GM12878 (cell line): Measurements from ENCODE around the gene PRM1. TPM values are rescaled to one million over a fixed set of nuclear protein-coding genes. Genes with fewer than 3 reads are reported as not detected.
A peak's percentile ranks its signal among the peaks of the same experiment; 100 is the strongest.

Experiments
- HDAC2 ChIP-seq: fragments of 200-600 bp; sonication (generic); IDR thresholded peaks from 2 replicates; pipeline ENCODE4 v1.6.1; 2017
- IKZF2 ChIP-seq, 2 experiments: fragments of 450-650 bp; IDR thresholded peaks; 2 replicates each; pipeline ENCODE4 v1.6.1; 2017; ENCODE audit warnings: mild to moderate bottlenecking in 2 of 2, moderate library complexity in 2 of 2
- NR2C1 ChIP-seq: fragments of 450-650 bp; IDR thresholded peaks from 2 replicates; pipeline ENCODE4 v1.6.1; 2017; ENCODE audit warnings: antibody characterized with exemption, mild to moderate bottlenecking, moderate library complexity
- RCOR1 ChIP-seq: conservative IDR thresholded peaks from 2 replicates; pipeline ENCODE4 v1.6.1; 2012; ENCODE audit warnings: low read depth, low read length, improper control_type of control experiment
- RELA ChIP-seq: fragments of 450-650 bp; IDR thresholded peaks from 2 replicates; pipeline ENCODE4 v1.8.0; 2014; ENCODE audit warnings: borderline replicate concordance; ENCODE audit not compliant: partially characterized antibody
- polyA plus RNA-seq, 11 experiments: library from polyadenylated mRNA; depleted of rRNA in 4 of 11; unstranded in 6 of 11; stranded (reverse) in 5 of 11; fragments of >200 nt; fragmentation: Nextera tagmentation in 4 of 11; fragmentation: Illumina TruSeq in 1 of 11; extraction: Ambion mirVana in 4 of 11; extraction: Trizol in 1 of 11; gene quantifications; 1 replicate in 1 of 11; 2 replicates in 10 of 11; pipeline versions ENCODE4 v1.2.1 to v1.2.3, GENCODE V29; 2011 to 2016; ENCODE audit warnings: inconsistent platforms in 2 of 11, missing spikeins in 2 of 11, low read depth in 1 of 11
- total RNA-seq, 4 experiments: library from RNA; depleted of rRNA in 3 of 4; stranded (reverse); fragments of >200 nt in 3 of 4; fragmentation: Illumina TruSeq in 1 of 4; extraction: Trizol in 1 of 4; gene quantifications; 2 replicates each; pipeline versions ENCODE4 v1.2.1 to v1.2.3, GENCODE V29; 2013 to 2021
- TF ChIP-seq, protein P1 (sequence below): fragments of 450-650 bp; conservative IDR thresholded peaks from 2 replicates; pipeline ENCODE4 v1.6.1; 2017; ENCODE audit warnings: mild to moderate bottlenecking, moderate library complexity
- TF ChIP-seq, protein P2 (sequence below): IDR thresholded peaks from 2 replicates; pipeline ENCODE4 v1.6.1; 2011; ENCODE audit warnings: mild to moderate bottlenecking, low read depth, low read length, moderate library complexity; ENCODE audit not compliant: insufficient replicate concordance
- TF ChIP-seq, protein P3 (sequence below): fragments of 450-650 bp; IDR thresholded peaks from 2 replicates; pipeline ENCODE4 v1.6.1; 2017; ENCODE audit warnings: mild to moderate bottlenecking, moderate library complexity
- TF ChIP-seq, protein P4 (sequence below): IDR thresholded peaks from 2 replicates; pipeline ENCODE4 v1.6.1; 2012; ENCODE audit warnings: low read depth, low read length, improper control_type of control experiment
- TF ChIP-seq, protein P5 (sequence below): IDR thresholded peaks from 2 replicates; pipeline ENCODE4 v1.6.1; 2011; ENCODE audit warnings: borderline replicate concordance, low read depth, mild to moderate bottlenecking, moderate library complexity, low read length; ENCODE audit not compliant: insufficient read depth, poor library complexity, severe bottlenecking
- TF ChIP-seq, protein P6 (sequence below): fragments of 450-650 bp; IDR thresholded peaks from 2 replicates; pipeline ENCODE4 v1.6.1; 2017; ENCODE audit warnings: low read depth, mild to moderate bottlenecking, moderate library complexity
- TF ChIP-seq, protein P7 (sequence below): fragments of 450-650 bp; IDR thresholded peaks from 2 replicates; pipeline ENCODE4 v1.6.1; 2016; ENCODE audit warnings: mild to moderate bottlenecking

PRM1 gene
- total and polyA plus RNA-seq, 10 of the 15 experiments (the other 5 are each of a cell fraction or from before 2014, with no cell fraction given): 0.20 TPM; not detected in 9

DNA sequence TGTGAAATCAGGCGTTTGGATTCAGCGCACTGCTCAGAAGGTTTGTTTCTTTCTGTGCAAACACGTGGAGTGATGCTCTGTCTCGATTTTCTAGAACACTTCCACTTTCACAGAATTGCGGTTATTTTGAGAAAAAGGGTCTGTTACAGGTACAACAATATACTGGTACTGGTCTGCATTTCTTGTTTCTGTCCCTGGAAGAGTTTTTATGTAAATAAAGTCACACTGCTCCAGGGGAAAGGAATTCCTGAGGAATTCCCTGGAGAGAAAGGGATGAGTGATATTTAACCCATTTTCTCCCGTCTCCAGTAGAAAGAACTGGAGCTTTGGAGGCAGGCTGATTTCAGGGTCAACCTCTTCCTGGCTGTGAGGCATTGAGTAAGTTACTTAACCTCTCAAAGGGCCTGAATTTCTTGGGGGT, 48.0 kb upstream of the PRM1 start (continued):
- TF ChIP-seq, protein P1, sequence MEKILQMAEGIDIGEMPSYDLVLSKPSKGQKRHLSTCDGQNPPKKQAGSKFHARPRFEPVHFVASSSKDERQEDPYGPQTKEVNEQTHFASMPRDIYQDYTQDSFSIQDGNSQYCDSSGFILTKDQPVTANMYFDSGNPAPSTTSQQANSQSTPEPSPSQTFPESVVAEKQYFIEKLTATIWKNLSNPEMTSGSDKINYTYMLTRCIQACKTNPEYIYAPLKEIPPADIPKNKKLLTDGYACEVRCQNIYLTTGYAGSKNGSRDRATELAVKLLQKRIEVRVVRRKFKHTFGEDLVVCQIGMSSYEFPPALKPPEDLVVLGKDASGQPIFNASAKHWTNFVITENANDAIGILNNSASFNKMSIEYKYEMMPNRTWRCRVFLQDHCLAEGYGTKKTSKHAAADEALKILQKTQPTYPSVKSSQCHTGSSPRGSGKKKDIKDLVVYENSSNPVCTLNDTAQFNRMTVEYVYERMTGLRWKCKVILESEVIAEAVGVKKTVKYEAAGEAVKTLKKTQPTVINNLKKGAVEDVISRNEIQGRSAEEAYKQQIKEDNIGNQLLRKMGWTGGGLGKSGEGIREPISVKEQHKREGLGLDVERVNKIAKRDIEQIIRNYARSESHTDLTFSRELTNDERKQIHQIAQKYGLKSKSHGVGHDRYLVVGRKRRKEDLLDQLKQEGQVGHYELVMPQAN: 0 out of 2 replicates have a peak, but pooled peaks have one; percentile 20
- TF ChIP-seq, protein P2, sequence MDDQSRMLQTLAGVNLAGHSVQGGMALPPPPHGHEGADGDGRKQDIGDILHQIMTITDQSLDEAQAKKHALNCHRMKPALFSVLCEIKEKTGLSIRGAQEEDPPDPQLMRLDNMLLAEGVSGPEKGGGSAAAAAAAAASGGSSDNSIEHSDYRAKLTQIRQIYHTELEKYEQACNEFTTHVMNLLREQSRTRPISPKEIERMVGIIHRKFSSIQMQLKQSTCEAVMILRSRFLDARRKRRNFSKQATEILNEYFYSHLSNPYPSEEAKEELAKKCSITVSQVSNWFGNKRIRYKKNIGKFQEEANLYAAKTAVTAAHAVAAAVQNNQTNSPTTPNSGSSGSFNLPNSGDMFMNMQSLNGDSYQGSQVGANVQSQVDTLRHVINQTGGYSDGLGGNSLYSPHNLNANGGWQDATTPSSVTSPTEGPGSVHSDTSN: no peak
- peak in 1 of 2 experiments; percentile 30; a peak in 2 of 4 replicates for TF ChIP-seq IKZF2 (IDR thresholded peaks at IDR 0.05)
- TF ChIP-seq, protein P3, sequence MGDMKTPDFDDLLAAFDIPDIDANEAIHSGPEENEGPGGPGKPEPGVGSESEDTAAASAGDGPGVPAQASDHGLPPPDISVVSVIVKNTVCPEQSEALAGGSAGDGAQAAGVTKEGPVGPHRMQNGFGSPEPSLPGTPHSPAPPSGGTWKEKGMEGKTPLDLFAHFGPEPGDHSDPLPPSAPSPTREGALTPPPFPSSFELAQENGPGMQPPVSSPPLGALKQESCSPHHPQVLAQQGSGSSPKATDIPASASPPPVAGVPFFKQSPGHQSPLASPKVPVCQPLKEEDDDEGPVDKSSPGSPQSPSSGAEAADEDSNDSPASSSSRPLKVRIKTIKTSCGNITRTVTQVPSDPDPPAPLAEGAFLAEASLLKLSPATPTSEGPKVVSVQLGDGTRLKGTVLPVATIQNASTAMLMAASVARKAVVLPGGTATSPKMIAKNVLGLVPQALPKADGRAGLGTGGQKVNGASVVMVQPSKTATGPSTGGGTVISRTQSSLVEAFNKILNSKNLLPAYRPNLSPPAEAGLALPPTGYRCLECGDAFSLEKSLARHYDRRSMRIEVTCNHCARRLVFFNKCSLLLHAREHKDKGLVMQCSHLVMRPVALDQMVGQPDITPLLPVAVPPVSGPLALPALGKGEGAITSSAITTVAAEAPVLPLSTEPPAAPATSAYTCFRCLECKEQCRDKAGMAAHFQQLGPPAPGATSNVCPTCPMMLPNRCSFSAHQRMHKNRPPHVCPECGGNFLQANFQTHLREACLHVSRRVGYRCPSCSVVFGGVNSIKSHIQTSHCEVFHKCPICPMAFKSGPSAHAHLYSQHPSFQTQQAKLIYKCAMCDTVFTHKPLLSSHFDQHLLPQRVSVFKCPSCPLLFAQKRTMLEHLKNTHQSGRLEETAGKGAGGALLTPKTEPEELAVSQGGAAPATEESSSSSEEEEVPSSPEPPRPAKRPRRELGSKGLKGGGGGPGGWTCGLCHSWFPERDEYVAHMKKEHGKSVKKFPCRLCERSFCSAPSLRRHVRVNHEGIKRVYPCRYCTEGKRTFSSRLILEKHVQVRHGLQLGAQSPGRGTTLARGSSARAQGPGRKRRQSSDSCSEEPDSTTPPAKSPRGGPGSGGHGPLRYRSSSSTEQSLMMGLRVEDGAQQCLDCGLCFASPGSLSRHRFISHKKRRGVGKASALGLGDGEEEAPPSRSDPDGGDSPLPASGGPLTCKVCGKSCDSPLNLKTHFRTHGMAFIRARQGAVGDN: peak; percentile 75
- TF ChIP-seq, protein P4, sequence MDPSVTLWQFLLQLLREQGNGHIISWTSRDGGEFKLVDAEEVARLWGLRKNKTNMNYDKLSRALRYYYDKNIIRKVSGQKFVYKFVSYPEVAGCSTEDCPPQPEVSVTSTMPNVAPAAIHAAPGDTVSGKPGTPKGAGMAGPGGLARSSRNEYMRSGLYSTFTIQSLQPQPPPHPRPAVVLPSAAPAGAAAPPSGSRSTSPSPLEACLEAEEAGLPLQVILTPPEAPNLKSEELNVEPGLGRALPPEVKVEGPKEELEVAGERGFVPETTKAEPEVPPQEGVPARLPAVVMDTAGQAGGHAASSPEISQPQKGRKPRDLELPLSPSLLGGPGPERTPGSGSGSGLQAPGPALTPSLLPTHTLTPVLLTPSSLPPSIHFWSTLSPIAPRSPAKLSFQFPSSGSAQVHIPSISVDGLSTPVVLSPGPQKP: no peak
- TF ChIP-seq, protein P5, sequence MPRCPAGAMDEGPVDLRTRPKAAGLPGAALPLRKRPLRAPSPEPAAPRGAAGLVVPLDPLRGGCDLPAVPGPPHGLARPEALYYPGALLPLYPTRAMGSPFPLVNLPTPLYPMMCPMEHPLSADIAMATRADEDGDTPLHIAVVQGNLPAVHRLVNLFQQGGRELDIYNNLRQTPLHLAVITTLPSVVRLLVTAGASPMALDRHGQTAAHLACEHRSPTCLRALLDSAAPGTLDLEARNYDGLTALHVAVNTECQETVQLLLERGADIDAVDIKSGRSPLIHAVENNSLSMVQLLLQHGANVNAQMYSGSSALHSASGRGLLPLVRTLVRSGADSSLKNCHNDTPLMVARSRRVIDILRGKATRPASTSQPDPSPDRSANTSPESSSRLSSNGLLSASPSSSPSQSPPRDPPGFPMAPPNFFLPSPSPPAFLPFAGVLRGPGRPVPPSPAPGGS: no peak
- TF ChIP-seq NR2C1: no peak
- TF ChIP-seq, protein P6, sequence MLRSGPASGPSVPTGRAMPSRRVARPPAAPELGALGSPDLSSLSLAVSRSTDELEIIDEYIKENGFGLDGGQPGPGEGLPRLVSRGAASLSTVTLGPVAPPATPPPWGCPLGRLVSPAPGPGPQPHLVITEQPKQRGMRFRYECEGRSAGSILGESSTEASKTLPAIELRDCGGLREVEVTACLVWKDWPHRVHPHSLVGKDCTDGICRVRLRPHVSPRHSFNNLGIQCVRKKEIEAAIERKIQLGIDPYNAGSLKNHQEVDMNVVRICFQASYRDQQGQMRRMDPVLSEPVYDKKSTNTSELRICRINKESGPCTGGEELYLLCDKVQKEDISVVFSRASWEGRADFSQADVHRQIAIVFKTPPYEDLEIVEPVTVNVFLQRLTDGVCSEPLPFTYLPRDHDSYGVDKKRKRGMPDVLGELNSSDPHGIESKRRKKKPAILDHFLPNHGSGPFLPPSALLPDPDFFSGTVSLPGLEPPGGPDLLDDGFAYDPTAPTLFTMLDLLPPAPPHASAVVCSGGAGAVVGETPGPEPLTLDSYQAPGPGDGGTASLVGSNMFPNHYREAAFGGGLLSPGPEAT: peak; percentile 32; the same call in 1 of the 2 replicates
- no peak for TF ChIP-seq HDAC2
- TF ChIP-seq RELA: no peak
- no peak for TF ChIP-seq RCOR1
- TF ChIP-seq, protein P7, sequence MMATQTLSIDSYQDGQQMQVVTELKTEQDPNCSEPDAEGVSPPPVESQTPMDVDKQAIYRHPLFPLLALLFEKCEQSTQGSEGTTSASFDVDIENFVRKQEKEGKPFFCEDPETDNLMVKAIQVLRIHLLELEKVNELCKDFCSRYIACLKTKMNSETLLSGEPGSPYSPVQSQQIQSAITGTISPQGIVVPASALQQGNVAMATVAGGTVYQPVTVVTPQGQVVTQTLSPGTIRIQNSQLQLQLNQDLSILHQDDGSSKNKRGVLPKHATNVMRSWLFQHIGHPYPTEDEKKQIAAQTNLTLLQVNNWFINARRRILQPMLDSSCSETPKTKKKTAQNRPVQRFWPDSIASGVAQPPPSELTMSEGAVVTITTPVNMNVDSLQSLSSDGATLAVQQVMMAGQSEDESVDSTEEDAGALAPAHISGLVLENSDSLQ: no peak
- TF ChIP-seq, all 136 proteins: peak for 13
